SK-N-MC (cell line): ENCODE results near the gene ST6GALNAC3.

ENCODE experiments used
- EZH2 ChIP-seq: fragments of 200-600 bp; sonication (generic); IDR thresholded peaks from one replicate; pipeline ENCODE4 v1.6.1; 2017; ENCODE audit warnings: antibody characterized with exemption
- FOXP2 ChIP-seq: optimal IDR thresholded peaks from 2 replicates; pipeline ENCODE3; 2011; ENCODE audit warnings: mild to moderate bottlenecking, moderate library complexity; ENCODE audit not compliant: insufficient read depth; ENCODE audit errors: extremely low read length, control extremely low read depth
- POLR2AphosphoS5 ChIP-seq: IDR thresholded peaks from 2 replicates; pipeline ENCODE4 v1.6.1; 2012; ENCODE audit warnings: mild to moderate bottlenecking, low read depth, low read length, borderline replicate concordance

GRCh38 chr1:76092812-76093211, 18.3 kb downstream of the ST6GALNAC3 start:
- no peak for TF ChIP-seq POLR2AphosphoS5
- TF ChIP-seq EZH2, result no peak
- TF ChIP-seq FOXP2, result no peak
